Measurements from ENCODE around the gene FUT2.
"Not testable (repeated sequence)": the region's sequence is repeated elsewhere in the genome, so short reads cannot be mapped to it uniquely, and the experiment has no call there.

The FUT2 gene

DNA sequence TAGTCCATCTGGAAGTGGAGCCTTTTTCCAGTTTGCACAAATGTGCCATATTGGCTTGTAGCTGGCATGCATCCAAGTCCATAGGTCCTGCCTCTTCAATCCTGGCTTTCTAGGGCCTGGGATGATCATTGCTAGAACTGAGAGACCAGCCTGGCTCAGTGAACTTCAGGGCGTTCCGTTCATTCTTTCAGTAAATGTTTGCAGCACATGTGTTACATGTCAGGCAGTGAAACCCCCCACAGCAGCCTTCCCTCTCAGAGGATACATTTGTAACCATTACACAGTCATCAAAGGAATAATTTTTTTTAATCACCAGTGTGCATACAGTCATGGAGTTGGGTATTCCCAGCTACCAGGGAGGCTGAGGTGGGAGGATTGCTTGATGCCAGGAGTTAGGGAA is 9.7 kb downstream of the FUT2 start:
- no peak for DNase-seq

- no peak for DNase-seq
Observed at GRCh38 chr19:48708471-48708870, 12.7 kb downstream of the FUT2 start.

- no peak for DNase-seq
Observed at GRCh38 chr19:48711106-48711662, 15.4 kb downstream of the FUT2 start.

- DNase-seq: peak in 1 of 4 experiments; percentile 32
Observed at GRCh38 chr19:48713041-48713863, 17.5 kb downstream of the FUT2 start.

GRCh38 chr19:48713864-48714755 is 18.3 kb downstream of the FUT2 start:
- DNase-seq: peak; percentile 99 to 100 (median 100)

DNA sequence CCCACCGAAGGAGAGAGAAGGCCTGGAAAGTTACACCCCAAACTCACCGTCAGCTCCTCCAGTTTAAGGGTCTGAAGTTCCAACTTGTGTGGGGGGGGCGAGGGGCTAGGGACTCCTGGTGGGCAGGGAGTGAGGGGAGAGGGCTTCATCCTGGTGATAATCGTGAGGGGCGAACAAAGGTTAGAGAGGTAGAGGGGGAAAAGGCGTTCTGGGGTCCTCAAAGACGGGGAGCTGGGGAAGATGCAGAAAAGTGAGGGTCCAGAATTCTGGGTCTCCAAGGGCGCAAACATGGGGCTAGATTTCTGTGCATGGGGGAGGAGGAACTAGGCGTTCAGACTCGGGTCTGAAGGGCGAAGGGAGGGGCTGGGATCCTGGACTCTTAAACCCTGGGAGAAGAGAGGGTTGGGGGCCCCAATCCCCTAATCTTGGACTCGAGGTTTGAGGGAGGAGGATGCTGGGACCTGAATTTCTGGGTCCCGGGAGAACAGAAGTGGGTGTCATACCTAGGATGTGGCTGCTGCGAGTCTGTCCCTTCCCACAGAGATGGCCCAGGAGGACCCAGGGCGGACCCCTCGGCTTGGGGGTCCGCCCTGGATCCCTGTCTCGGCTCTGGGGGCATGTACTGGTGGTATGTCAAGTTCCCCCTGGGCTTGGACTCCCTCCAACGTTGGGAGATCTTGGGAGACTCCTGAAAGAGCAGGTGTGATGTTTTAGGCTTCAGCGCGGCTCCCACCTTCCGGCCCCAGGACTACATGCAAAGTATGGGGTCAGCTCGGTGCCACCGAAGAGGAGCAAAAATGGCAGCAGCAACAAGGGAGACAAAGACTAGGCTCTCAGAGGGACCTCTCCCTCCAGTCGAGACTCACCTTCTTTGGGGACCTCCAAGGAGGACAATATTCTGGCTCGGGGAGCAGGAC is 19.2 kb downstream of the FUT2 start:
- no peak for DNase-seq

DNA sequence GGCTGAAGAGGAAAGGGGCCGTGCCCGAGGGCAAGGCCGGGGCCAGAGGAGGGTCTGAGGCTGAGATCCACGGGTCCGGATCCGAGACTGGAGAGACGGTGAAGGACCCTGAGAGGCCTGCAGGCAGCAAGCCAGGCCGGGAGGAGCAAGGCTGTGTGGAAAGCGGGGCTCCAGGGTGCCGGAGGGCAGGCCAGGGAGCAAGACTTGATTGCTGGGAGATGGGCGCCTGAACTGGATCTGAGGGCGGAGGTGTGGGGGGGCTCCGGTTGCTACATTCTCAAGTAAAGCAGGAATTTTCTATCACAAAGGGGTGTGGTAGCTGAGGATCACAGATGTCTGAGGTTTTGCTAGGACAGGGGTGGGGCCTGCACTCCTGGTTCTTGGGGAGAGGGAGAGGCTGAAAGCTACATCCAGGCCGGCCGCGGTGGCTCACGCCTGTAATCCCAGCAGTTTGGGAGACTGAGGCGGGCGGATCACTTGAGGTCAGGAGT is 20.0 kb downstream of the FUT2 start:
- no peak for DNase-seq

DNA sequence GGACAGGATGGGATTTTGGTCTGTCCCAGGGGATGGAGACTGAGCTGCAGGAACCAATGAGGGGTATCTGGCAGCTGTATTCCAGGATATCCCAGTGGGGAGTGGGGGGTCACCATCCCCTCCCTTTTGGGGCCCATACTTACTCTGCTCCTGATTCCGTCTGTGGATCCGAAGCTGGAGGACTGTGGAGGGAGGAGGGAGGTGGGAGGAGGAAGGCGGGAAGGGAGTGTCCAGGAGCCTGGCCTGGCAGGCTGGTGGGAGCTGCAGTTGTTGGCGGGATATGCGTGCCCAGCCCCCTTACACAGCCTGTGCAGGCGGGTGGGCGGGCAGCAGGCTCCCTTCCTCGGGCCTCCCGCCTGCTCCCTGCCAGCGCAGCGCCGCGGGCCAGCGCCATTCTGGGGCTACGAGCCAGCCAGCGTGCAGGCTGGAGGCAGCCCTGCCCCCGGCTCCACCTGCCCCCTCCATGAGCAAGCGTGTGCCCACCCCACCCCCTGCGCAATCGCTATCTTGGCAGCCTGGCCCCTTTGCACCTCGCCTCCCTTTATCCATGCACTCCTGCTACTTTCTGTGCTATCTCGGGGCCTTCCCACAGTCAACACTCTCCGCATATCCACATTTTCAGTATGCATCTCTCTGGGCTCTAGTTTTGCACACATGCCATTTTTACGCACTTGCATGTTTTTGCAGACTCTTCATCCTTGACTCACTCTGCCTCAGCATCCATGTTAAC is 21.0 kb downstream of the FUT2 start:
- no peak for DNase-seq

DNA sequence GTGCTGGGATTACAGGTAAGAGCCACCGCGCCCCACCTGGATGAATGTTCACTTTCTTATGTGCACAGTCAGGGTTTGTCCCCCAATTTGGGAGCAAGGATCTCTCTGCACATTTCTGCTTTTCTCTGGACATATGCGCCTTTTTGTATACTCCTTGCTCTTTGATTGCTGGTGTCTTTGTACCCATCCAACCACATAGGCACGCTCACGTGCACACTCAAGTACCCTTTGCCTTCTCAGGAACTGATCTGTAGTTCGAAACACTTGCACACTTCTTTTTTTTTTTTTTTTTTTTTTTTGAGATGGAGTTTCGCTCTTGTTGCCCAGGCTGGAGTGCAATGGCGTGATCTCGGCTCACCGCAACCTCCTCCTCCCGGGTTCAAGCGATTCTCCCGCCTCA is 22.3 kb downstream of the FUT2 start:
- not testable (repeated sequence) for DNase-seq

GRCh38 chr19:48718711-48719231 is 23.0 kb downstream of the FUT2 start:
- no peak for DNase-seq

DNA sequence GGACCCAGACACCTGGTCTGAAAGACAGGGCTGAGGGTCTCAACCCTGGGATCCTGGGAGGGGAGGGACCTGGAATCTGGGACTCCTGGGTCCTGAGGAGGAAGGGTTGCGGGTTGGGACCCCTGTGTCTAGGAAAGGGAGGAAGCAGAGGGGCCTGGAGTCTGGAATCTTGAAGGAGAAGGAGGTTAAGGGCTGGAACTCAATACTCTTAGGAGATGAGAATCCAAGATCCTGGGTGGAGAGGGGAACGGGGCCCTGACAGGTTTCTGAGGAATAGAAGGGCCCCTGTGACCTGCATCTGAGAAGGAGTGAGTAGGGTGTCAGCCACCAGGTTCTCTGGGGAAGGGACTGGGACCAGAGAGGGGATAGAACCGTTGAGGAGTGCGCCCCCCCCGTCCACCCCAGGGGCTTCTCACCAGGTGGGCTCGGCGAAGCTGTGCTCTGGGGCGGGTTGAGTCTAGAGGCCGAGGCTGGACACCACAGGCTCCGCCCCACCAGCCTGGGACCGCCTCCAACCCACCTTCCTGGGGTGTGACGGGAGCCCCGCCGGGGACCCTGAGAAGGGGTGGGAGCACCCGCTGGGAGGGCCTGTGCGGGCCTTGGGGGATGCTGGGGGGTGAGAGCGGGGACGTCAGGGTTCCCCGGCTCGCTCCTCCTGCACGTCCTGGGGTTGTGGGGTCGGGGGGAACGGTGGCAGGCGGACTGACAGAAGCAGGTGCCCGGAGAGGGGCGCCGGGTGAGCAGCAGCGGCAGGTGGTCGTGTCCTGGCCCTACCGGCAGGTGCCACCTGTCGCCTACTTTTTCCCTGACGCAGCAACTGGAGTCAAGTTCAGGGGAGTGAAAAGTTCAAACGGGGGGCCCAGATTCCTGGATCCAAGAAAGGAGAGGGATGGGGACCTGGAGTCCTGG is 23.7 kb downstream of the FUT2 start, which contains the start of gene MAMSTR:
MAMSTR (minus strand) TSS at position 463 of the 909 bp plus-strand sequence. CDS start 694 bp downstream, outside the sequence.
- DNase-seq: no peak

DNA sequence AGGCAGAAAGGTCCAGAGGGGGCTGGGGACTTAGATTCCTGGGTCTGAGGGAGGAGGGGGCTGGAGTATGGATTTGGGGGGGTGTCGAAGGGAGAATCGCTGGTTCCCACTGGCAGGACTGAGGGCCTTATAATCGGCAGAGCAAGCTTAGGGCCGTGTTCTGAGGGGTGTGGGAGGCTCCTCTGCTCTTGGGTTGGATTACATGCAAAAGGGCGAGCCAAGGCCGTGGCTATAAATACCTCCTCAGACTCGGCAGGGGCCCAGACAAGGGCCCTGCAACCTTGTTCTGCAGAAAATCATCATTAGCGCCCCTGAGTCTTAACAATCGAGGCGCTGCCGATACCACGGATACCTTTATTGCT is 24.5 kb downstream of the FUT2 start:
- no peak for DNase-seq

- peak; percentile 96 to 98 (median 97) for DNase-seq
Observed at GRCh38 chr19:48720613-48721296, 25.0 kb downstream of the FUT2 start.

DNA sequence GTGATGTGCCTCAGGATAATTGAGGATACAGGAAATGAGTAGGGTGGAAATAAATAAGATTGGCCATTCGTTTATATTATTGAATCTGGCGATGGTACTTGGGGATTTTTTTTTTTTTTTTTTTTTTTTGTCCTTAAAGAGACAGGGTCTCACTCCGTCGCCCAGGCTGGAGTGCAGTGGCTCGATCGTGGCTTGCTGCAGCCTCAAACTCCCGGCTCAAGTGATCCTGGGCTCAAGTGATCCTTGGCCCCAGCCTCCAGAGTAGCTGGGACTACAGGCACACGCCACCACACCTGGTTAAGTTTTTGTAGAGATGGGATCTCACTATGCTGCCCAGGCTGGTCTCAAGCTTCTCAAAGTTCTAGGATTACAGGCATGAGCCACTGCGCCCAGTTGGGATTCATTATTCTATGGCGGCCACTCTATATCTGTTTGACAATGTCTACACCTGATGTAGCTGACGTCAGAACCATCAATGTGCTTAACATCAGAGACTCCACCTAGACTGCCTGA is 26.5 kb downstream of the FUT2 start:
- no peak for DNase-seq

DNA sequence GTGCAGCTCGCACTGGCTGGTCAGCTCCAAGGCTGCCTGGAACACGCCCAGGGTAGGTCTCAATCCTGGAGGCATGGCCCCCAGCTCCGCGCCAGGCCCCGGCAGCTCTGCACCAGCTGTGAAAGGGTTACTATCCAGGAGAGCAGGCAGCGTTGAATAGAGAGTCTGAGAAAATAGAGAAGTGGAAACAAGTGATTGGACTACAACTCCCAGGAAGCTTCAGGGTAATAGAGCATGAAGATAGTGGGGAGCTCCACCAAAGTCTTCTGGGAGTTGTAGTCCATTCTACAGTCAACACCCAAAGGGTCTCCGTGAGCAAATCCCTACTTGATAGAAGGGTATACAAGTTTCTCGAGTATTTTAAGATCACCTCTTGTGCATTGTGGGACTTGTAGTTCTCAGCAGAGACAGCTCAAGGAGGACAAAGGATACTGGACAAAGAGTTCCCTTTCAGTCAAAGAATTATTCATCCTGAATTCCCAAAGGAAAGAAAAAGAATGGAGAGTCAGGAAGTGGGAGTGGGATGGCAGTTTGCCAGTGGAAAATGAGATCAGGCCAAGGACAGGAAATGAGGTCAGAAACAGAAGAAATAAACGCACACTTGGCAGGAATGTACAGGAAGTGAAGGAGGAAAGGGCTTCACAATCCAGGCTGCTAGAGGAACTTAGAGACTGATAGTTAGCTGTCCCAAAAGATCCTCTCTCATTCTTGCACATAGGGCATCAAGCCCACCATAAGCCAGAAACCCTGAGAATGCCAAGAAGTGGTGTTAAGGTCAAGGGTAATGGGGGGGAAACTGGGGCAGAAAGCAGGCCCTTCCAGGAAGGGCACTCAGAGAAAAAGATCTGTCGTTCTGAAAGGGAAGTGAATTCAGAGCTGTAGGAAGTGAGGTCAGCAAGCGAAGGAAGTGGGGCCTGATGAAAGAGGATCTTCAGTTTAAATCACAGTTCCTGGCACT is 29.3 kb downstream of the FUT2 start:
- peak; percentile 61 to 81 (median 68) for DNase-seq

GRCh38 chr19:48726556-48726955 is 30.8 kb downstream of the FUT2 start:
- DNase-seq: peak; percentile 35 to 80 (median 56)

DNA sequence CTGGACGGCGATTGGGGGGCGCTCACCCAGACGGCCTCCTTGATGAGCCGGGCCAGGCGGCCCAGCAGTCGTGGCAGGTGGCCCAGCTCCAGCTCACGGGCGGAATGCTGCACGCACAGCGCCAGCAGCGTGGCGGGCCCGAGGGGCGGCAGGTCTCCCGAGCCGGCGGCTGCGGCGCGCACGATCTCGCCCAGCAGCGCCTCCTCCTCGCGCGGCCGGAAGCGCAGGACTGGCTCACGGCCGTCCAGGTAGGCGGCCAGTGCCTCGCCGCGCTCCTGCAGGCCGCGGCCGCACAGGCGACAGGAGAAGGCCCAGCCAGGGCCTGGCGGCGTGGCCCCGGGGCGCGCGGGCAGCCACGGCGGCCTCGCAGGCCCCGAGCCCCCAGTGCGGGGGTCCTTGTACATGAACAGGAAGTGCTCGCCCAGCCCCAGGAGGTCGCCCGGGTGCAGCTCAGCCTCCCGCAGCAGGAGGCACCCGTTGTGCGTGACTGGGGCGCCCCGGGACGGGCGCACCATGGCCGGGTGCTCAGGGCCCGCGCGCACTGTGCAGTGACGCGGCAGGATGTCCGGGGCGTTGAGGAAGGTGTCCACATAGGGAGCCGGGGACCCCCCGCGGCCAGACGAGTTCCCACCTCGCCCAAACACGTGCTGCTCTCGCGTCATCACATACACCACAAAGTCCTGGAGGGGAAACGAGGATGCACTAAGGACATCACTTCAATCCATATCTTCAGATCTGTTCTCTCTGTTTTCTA is 33.3 kb downstream of the FUT2 start:
- DNase-seq: no peak
